ENCODE data around the gene CD24. TPM values are rescaled to one million over a fixed set of nuclear protein-coding genes. Genes with fewer than 3 reads are reported as not detected.
A peak's percentile ranks its signal among the peaks of the same experiment; 100 is the strongest.

CD24 gene
- total and polyA plus RNA-seq, 2 of the 8 experiments (the other 6 are each of a cell fraction or from before 2014, with no cell fraction given), result 2,134 to 2,327 TPM

DNA sequence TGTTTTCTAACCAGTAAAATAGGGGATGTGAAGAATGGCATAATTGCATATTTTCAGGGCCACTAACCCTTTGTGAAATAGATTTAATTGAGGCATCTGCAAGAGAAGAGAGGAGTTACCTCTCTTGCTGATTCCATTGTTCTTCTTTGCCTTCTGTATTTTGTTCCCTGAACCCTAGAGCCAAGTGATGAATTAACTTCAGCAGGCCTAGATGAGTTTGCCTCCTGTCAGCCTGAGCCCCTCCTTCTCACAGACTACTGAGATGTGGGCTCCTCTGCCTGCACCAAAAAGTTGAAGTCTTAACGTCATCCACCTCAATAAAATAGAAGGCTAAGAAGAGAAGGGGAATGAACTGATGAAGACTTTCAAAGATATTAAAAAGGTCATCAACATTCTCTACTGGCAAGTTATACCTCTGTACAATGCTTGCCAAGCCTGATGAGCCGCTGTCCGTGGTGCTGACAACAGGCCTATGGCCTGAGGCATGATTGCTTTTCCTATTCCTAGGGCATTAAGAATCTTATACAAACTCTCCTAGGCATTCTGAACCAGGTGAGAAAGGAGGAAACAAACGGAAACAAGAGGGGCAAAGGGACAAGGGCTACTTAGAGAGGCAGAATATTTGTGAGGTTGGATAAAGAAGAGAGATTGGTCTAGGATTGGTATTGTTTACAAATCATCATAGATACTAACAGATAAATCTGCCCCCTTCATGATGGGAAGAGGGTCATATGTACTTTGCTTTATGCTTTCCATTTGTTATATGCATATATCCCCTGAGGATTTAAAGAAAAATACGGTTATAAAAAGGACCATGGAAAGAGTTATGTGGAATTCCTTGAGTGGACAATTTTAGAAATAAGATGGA, 46.8 kb downstream of the CD24 start (continued):
- no peak for TF ChIP-seq BRCA1 (IDR thresholded peaks at IDR 0.05; ENCODE audit: low read depth, low read length)
- TF ChIP-seq, protein P1, sequence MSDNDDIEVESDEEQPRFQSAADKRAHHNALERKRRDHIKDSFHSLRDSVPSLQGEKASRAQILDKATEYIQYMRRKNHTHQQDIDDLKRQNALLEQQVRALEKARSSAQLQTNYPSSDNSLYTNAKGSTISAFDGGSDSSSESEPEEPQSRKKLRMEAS (IDR thresholded peaks at IDR 0.05), result peak; percentile 18; the same call in 1 of the 2 replicates
- TF ChIP-seq SIN3A (conservative IDR thresholded peaks at IDR 0.05 in 1 of 2, IDR thresholded peaks at IDR 0.05 in 1 of 2; ENCODE audit: low read depth in 1 of 2, low read length in 2 of 2), result peak; percentile 70 to 81; a peak in 2 of 4 replicates

Data from H1 (cell line).